Measurements from ENCODE around the gene FUS.
"Not testable (repeated sequence)": the region's sequence is repeated elsewhere in the genome, so short reads cannot be mapped to it uniquely, and the experiment has no call there.

FUS gene

DNA sequence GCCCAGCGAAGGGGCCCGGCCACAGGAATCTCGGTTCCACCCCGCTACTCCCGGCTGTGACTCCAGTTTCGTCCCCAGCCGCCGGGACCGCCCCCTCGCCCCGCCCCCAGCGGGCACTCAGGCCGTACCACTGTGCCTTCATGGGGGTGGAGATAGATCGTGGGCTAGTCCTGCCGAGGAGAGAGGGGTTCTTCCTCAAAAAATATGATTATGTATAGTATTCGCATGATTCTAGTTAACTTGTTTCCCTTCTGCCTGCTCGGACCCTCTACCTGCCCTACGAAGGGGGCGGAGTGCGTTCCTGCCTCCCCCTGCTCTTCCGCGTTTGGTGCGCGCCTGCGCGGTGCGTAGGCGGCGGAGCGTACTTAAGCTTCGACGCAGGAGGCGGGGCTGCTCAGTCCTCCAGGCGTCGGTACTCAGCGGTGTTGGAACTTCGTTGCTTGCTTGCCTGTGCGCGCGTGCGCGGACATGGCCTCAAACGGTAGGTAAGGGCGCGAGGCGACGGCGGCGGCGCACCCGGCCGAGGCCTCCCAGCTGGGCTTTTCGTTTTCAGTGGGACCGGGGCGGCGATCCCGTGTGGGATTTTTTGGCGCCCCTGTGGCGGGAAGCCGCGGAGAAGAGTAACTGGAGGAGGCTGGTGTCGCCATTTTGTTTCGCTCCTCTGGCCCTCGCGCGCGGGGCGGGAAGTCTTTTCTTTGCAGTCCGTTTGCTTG is at the start of gene FUS:
Gene FUS (plus strand): TSS at position 393 of the 713 bp plus-strand sequence. CDS start 76 bp downstream, at position 469.
- peak; percentile 92 to 95 (median 93) for DNase-seq

DNA sequence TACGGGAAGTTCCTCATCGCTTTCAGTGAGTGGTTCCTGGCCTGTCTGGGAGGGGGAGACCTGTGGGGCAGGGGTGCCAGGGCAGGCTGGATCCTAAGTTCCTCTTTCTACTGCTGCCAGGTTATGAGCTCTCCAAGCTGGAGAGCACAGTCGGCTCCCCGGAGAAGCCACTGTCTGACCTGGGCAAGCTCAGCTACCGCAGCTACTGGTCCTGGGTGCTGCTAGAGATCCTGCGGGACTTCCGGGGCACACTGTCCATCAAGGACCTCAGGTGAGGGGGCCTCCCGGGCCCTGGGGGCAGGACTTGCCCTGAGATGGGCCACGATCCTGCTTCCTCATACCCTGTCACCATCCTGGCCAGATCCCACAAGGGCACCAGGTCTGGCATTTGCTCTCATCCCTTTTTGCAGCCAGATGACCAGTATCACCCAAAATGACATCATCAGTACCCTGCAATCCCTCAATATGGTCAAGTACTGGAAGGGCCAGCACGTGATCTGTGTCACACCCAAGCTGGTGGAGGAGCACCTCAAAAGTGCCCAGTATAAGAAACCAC is 49.5 kb upstream of the FUS start:
- peak; percentile 51 to 68 (median 56) for DNase-seq

DNA sequence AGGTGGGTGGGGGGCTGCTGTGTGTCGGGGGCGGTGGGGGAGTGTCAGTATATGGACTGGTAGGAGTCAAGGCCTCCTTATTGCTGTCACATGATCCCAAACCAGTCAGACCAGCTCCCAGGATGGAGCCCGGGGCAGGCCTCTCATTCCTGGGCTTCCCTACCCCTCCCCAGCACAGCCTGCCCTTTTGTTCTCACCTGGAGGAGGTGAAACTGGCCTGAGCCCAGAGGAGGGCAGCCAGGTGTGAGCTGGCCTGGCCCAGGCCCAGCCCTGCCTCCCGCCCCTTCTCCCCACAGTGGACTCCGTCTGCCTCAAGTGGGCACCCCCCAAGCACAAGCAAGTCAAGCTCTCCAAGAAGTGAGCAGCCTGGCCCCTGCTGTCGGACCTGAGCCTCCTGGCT is 49.0 kb upstream of the FUS start:
- no peak for DNase-seq

DNA sequence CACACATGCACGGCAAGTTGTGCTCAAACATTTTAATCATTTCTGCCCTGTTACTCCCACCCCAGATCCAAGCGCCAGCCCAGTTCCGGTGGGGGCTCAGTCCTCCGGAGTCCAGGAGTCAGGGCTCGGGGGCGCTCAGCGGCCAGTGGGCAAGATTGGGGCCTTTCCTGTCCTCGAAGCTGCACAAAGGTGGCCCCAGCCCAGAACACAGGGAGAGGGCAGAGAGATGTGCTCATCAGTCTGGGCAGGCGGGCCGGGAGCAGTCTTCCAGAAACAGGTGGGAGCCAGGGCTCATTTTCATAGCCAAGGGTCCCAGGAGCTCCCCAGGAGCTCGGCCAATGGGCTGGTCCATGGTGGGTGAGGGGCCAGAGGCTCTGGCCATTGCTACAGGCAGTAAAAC is 48.5 kb upstream of the FUS start:
- no peak for DNase-seq

DNA sequence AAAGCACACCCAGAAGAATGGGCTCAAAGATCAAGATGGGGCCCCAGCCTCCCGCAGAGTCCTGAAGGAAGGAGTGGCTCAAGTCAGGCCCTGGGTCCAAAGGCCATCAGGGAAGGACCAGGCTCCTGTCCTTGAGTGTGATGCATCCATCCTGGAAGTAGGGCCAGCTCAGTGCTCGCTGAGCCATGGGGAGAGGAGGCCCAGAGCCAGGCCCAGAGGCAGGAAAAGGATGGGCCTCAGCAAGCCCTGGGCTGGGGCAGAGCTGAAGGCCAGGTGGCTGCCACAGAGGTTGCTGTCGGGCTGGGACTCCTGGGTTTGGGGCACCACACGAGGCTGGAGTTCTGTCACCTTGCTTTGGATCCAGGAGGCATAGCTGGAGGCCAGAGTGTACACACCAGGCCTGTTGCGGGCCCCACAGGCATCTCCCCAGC is 48.1 kb upstream of the FUS start:
- DNase-seq: no peak

DNA sequence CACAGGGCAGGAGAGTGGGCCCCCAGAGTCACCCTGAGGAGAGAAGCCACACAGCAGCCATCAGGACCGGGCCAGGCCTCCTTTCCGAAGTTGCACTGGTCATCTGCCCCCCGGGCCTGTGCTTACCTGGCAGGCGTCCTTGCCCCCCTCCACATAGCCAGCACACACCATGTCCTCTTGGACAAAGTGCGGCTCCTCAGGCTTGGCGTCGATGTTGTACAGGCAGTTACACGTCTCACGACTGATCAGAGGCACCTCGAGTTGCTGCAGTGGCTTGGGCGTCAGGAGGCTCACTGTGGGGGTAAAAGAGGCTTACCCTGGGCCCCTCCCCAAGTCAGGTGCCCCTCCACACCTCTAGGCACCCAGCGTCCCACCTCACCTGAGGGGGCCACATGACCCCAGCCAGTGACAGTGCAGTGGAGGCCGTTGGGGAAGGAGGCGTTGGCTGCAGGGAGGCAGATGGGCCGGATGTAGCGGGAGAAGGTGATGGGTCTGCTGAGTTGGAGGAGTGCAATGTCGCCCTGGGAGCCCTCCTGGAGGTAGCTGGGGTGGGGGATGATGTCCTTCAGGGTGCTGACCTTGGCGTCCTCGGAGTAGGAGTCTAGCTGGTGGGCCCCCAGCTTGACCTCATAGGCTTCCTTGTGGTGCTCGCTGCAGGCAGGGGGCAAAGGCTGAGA is 47.5 kb upstream of the FUS start:
- no peak for DNase-seq

DNA sequence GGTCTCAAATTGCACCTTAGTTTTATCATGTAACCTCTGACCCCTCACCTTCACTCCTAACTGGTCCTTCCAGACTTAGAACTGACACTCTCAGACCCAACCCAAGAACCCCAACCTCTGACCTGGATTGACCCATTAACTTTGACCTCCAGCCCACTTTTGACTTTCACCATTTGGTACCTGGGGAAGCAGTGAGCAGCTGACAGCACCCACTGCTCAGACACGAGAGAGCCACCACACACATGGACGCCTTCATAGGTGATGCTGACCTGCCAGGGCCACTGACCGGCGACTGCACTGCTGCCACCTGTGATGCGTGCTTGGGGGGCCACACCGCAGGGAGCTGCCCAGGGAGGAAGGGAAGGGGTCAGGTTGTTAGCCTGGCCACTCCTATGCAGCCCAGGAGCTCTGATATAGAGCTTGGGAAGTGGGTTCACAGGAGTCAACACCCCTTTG is 46.9 kb upstream of the FUS start:
- DNase-seq: no peak

DNA sequence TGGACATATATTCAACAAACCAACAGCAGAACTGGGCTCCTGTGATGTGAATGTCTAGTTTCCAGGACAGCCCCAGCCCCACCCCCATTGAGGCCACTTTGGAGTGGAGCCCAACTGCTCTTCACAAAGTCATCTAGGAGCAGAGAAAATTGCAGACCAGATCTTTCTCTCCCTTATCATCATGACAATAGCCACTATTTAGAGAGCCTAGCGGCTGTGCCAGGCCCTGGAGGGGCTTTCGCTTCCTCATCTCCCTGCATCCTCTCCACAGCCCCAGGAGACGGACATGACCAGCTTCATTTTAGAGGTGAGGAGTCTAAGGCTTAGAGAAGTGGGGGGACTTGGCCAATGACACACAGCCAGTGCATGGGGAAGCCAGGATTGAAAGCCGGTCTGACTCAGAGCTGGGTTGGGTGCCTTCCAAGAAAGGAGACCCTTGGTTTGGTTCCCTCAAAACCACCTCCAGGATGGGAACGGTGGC is 45.8 kb upstream of the FUS start:
- peak; percentile 63 to 72 (median 65) for DNase-seq

DNA sequence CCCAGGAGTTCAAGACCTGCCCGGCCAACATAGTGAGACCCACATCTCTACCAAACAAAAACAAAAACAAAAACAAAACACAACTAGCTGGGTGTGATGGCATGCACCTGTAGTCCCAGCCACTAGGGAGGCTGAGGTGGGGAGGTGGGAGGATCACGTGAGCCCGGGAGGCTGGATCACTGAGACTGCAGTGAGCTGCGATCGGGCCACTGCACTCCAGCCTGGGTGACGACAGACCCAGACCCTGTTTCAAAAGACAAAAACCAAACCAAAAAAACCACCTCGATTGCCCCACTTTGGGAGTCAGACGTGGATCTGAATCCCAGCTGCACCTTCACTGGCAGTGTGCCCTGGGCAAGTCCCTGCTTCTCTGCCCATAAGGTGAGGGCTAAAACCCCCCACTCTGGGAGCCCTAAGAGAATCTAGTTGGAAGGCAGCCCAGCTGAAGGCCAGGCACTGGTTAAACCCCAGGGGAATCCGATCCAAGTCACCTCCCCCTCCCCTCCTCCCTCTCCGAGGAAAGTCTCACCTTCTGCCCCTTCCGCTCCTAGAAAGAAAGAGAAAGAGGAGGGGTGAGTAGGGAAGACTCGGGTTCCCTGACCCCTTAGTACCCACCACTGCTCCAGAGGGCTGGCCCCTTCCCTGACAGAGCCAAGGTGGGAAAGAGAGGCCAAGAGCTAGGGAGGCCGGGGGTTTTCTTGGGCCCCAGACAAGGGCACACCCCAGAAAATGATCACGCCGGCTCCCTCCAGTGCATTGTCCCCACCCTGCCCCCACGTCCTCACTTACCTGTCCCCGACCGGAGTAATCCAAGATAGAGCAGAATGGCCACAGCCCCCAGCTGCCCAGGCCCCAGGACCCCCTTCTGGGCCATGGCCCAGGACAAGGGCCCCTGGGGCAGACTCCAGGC is 45.1 kb upstream of the FUS start:
- peak in 1 of 3 donors; percentile 18 for DNase-seq

DNA sequence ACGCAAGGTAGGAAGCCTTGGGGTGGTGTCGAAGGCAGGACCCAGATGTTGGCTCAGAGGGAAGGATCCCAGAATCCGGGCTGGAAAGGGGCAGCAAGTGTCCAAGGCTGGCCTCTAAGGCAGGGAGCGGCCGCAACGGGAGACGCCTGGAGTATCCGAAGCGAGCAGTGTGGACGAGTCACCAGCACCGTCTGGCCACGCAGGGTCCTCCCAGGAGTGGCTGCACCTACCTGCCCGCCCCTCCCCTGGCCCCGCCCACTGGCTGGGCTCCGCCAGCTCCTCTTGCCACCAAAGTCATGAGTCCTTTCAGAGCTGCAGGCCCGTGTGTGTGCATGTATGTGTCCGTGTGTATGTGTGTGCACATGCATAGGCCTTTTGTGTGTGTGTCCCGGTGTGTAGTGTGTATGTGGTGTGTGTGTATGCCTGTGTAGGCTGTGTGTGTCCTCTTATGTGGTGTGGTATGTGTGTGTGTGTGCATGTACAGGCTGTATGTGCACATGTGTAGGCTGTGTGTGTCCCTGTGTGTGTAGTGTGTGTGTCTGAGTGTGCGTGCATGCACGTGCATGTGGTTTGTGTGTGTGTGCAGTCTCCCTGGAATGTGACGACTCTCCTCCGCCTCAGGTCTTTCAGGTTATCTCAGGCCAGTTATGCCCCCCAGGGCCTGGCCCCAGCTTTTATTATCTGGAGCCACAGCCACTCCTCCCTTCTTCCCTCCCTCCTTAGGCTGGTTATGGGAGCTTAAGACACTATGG is 44.2 kb upstream of the FUS start, which contains the start of gene PRSS8:
Gene PRSS8 (minus strand): TSS at position 193 of the 752 bp plus-strand sequence. CDS start 229 bp downstream, outside the sequence.
- DNase-seq: no peak

DNA sequence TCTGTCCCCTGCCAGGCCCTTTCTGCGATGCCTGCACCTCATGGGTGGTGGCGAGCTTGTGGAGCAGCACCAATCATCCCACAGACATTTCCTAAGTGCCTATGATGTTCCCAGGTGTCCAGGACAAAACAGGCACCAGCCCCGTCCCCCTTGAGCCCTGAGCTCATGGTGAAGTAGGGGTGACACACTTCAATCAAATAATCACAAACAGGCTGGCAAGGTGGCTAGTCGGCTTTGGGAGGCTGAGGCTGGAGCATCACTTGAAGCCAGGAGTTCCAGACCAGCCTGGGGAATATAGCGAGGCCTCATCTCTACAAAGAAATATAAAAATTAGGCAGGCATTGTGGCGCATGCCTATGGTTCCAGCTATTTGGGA is 43.7 kb upstream of the FUS start:
- no peak for DNase-seq

DNA sequence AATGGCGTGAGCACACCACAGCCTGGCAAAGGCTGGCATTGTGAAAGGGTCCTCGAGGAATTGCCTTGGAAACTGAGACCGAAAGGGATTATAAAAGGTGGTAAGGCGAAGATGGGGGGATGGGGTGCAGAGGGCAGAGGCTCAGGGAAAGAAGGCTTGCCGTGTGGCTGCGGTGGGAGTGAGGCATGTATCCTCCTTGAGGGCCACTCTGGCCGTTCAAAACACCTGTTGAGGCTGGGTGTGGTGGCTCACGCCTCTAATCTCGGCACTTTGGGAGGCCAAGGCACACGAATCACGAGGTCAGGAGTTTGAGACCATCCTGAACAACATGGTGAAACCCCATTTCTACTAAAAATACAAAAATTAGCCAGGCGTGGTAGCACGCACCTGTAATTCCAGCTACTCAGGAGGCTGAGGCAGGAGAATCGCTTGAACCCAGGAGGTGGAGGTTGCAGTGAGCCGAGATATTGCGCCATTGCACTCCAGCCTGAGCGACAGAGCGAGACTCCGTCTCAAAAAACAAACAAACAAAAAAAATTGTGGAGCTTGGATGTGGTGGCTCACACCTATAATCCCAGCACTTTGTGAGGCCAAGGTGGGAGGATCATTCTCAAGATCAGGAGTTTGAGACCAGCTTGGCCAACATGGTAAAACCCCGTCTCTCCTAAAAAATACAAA is 43.0 kb upstream of the FUS start:
- not testable (repeated sequence) for DNase-seq

DNA sequence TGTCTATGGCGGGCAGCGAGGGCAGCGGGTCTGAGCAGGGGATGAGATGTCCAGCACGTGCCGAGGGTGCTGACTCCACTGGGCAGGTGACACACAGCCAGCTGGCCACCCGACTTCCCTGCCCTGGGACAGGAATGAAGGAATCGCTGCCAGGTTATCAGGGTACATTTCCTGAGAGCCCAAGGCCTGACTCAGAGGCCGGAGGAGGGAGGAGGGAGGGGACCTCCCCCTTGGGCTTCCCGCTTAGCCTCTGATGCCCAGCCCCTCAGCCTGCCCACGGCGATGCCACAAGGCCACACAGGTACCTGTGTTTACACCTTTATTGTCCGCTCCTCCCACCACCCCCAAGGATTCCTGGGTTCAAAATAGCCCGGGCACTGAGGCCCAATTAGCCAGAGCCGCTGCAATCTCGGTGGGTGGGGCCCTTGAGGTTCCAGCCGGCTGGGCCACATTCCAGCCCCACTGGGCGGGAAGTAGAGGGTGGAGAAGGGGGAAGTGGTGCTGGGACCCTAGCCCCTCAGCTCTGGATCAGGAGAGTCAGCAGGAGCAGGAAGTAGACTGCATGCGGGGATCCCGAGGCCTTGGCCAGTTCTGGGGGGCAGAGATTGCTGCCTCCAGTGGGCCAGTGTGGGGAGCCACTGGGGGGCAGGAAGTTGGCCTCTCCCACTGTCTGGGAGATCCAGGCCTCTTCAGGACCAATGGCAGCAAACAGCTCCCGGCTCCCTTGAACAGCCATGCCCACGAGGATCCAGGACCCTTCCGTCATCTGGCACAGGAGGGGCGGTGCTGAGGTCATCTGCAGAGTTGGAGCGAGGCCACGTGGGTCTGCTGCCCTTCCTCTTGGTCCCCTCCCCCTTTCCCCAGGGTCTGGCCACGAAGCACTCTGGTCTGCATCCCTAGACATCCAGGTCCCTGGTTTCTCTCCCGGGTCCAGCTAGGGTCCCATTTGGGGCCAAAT is 41.0 kb upstream of the FUS start:
- peak; percentile 52 to 69 (median 62) for DNase-seq

DNA sequence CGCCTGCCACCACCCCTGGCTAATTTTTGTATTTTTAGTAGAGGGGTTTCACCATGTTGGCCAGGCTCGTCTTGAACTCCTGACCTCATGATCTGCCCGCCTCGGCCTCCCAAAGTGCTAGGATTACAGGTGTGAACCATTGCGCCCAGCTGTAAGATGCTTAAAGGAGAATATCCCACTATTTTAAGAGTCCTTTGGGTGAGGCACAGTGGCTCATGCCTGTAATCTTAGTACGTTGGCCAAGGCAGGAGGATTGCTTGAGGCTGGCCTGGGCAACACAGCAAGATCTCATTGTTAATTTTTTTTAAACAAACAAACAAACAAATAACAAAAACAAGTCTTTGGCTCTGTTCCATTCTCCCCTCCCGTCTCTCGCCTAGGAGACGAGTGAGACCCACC is 38.9 kb upstream of the FUS start:
- DNase-seq: not testable (repeated sequence)

DNA sequence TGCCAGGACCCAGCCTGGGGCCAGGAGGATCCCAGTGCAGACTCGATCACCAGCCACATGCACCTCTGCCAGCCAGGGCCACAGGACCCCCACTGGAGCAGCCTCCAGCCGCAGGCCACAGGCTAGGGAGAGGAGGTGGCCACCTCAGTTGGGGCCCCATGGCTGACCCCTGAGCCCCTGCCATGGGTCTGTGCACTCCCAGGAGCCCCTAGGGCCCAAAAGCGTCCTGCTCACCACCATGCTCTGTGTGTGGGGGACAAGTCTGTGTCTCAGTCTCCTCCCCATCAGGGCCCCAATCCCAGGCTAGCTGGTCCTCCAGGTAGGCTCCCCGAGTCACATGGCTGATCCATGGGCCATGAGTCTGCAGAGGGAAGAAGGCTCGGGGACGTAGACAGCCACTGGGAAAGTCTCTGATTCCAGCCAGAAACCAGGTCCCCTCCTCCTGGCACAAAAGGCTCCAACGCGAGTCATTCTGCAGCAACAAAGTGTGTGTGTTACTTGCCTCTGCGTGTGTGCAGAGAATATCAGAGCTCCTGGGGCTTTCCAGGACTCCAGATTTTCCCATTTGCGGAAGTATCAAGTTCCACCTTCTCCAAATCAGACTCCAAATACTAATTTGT is 38.3 kb upstream of the FUS start:
- peak in 1 of 3 donors; percentile 91 for DNase-seq

DNA sequence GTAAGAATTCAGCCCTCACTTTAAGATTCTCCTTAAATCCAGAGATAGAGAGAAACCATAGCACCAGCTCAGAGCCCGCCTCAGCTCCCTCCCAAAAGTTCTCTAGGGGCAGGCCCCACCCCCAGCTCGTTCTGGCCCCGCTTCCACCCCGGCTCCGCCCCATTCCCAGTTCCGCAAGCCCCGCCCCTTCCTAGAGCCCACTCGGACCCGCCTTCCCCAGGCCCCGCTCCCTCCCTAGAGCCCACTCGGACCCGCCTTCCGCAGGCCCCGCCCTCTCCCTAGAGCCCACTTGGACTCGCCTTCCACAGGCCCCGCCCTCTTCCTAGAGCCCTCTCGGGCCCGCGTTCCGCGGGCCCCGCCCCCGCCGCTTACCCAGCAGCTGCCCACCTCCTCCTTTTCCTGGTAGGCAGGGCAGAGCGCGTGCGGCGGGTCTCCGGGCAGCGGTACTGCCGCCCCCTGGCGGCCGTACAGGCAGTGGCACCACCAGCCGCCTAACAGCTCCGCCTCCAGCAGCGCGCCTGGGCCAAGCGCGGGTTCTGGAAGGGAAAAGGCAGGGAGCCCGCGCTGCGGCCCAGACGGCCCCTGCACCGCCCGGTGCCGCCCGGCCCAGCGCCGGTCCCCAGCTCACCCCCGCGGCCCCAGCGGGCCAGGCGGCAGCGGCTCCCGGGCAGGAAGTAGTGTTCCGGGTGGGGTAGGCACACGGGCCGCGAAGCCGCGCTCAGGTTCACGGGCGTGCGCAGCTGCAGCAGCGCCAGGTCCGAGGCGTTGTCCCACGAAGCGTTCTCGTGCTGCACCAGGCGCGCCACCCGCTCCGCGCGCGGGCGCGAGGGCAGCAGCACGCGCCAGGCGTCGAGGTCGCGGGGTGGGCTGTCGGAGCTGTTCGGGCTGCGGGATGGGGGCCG is 37.6 kb upstream of the FUS start:
- peak; percentile 98 to 99 (median 99) for DNase-seq

DNA sequence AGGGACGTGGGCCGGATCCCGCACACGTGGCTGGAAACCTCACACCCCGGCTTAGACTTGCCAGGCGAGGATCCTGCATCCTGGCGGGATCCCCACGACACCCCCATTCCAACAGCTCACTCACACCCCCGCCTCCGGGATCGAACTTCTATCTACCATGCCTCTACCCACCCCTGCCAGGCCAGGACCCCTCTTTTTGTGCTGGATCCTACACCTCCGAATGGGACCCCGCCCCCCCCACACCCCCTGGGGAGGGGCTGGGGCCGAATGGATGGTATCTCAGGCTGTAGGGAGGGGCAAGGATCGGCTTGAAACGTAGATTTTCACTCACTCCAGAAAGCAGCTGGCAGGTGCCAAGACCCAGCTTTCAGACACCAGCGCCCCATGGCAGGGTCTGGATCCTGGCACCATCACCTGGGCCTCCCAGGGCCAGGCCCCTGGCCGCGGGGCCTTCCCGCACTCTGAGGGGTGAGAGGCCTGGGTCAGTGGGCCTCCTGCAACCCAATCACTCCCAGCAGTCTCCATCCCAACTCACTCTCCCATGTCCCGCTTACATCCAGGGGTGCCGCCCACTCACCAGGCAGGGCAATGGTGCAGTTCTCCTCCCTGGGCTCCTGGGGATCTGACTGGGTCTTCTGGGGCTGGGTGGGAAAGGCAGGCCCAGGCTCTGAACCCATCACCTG is 36.8 kb upstream of the FUS start:
- no peak for DNase-seq

DNA sequence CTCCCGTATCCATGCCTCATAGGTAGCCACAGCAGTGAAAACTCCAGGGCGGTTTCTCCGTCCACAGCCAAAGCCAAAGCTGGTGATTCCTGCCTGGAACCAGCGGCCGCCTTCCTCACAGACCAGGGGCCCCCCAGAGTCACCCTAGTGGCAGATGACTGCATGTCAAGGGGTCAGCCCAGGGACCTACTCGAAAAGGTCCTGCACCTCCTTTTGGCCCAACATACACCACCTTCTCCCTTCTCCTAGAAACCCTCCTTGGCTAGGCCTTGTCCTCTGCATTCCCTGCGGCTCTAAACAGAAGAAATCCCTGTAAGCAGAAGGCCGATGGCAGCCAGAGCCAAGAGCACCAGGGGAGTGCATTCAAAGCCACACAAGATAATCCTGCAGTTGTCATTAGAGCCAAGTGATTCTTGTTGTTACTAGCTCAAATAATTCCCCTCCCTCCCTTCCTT is 36.2 kb upstream of the FUS start:
- DNase-seq: no peak
